NCI-H1048 (cell line): Measurements from ENCODE around the gene CELSR1.
"Not testable (repeated sequence)": the region's sequence is repeated elsewhere in the genome, so short reads cannot be mapped to it uniquely, and the experiment has no call there.

Source experiments
- DNase-seq: peaks from one replicate; lab custom pipeline; 2025; lab: John Stamatoyannopoulos, UW

Gene CELSR1

GRCh38 chr22:46416891-46417580 lies 120.4 kb downstream of the CELSR1 start:
- DNase-seq = no peak

- no peak for DNase-seq
Measured at GRCh38 chr22:46416520-46416871, 120.9 kb downstream of the CELSR1 start.

GRCh38 chr22:46415776-46416519 lies 121.5 kb downstream of the CELSR1 start:
- DNase-seq = no peak

GRCh38 chr22:46414704-46415103 lies 122.7 kb downstream of the CELSR1 start:
- DNase-seq = no peak

GRCh38 chr22:46413725-46414379 lies 123.6 kb downstream of the CELSR1 start:
- no peak for DNase-seq

GRCh38 chr22:46411347-46411746 lies 126.1 kb downstream of the CELSR1 start:
- DNase-seq = no peak

GRCh38 chr22:46410291-46410808 lies 127.1 kb downstream of the CELSR1 start:
- DNase-seq = no peak

- DNase-seq = no peak
Measured at GRCh38 chr22:46409631-46410210, 127.7 kb downstream of the CELSR1 start.

- DNase-seq = no peak
Measured at GRCh38 chr22:46408568-46409506, 128.6 kb downstream of the CELSR1 start.

GRCh38 chr22:46407748-46408147 lies 129.7 kb downstream of the CELSR1 start:
- DNase-seq = no peak

GRCh38 chr22:46406791-46407190 lies 130.6 kb downstream of the CELSR1 start:
- no peak for DNase-seq

GRCh38 chr22:46406349-46406748 lies 131.1 kb downstream of the CELSR1 start:
- no peak for DNase-seq

- DNase-seq = no peak
Measured at GRCh38 chr22:46405901-46406300, 131.5 kb downstream of the CELSR1 start.

GRCh38 chr22:46403880-46404279 lies 133.5 kb downstream of the CELSR1 start:
- not testable (repeated sequence) for DNase-seq

GRCh38 chr22:46402505-46402904 lies 134.9 kb downstream of the CELSR1 start:
- no peak for DNase-seq

GRCh38 chr22:46401370-46401769 lies 136.1 kb downstream of the CELSR1 start:
- DNase-seq = no peak

GRCh38 chr22:46399251-46400024 lies 138.0 kb downstream of the CELSR1 start:
- DNase-seq = no peak

GRCh38 chr22:46397951-46398350 lies 139.5 kb downstream of the CELSR1 start:
- DNase-seq = no peak

- no peak for DNase-seq
Measured at GRCh38 chr22:46397514-46397913, 139.9 kb downstream of the CELSR1 start.

- not testable (repeated sequence) for DNase-seq
Measured at GRCh38 chr22:46397049-46397448, 140.4 kb downstream of the CELSR1 start.

- DNase-seq = no peak
Measured at GRCh38 chr22:46395145-46395544, 142.3 kb downstream of the CELSR1 start.
